ENCODE measurements around the gene BNC2.

DNA sequence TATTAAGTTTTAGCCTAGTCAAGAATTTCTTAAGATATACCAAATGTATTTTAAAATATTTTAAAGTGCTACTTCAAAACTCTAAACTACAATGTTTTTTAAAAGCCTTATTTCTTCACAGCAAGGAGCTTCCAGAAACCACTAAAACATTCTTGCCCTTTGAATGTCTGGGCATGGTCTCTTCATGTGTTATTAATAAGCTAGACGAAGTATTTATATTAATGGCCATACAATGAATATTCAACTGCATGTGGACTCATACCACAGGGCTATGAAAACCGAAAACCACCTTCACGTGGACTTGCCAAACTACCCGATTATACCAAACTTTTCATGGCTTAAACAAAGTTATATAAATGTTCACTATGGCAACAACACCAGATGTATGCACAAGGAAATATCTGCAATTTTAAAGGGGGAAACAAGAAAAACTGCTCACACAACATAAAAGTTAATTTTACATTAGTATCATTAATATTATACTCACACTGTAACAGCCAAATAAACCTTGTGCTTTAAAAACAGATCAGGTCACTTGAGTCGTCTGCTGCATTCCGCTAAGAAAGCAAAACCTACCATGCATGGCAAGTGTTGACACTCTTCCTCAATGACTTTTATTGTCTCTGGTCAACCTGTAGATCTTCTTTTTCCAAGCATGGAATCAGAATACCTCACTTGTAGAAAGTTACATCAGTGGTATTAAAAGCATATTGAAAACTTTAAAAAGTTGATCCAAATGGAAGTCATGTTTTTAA lies 246.3 kb downstream of the BNC2 start:
- TF ChIP-seq, protein P1, sequence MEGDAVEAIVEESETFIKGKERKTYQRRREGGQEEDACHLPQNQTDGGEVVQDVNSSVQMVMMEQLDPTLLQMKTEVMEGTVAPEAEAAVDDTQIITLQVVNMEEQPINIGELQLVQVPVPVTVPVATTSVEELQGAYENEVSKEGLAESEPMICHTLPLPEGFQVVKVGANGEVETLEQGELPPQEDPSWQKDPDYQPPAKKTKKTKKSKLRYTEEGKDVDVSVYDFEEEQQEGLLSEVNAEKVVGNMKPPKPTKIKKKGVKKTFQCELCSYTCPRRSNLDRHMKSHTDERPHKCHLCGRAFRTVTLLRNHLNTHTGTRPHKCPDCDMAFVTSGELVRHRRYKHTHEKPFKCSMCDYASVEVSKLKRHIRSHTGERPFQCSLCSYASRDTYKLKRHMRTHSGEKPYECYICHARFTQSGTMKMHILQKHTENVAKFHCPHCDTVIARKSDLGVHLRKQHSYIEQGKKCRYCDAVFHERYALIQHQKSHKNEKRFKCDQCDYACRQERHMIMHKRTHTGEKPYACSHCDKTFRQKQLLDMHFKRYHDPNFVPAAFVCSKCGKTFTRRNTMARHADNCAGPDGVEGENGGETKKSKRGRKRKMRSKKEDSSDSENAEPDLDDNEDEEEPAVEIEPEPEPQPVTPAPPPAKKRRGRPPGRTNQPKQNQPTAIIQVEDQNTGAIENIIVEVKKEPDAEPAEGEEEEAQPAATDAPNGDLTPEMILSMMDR (IDR thresholded peaks at IDR 0.05; ENCODE audit: low read length), result no peak
- TF ChIP-seq EZH2phosphoT487 (IDR thresholded peaks at IDR 0.05; ENCODE audit: low read length), result no peak

Measured in MM.1S (cell line).